Measurements from ENCODE around the gene UBC. TPM values are rescaled to one million over a fixed set of nuclear protein-coding genes. Genes with fewer than 3 reads are reported as not detected.

The UBC gene
- total and polyA plus RNA-seq, 9 of the 15 experiments (the other 6 are each of a cell fraction or from before 2014, with no cell fraction given): 533 to 1,153 (median 813) TPM

- TF ChIP-seq ZNF232 (CRISPR knock-in tag; IDR thresholded peaks at IDR 0.05) (no peak), TFAM (CRISPR knock-in tag; conservative IDR thresholded peaks at IDR 0.05) (no peak), RCOR1 (IDR thresholded peaks at IDR 0.05; ENCODE audit: borderline replicate concordance in 1 of 2, low read depth in 2 of 2, low read length in 2 of 2) (peak in 1 of 2 experiments; percentile 94; a peak in 3 of 4 replicates), CHD2 (IDR thresholded peaks at IDR 0.05; ENCODE audit: low read depth, low read length) (no peak), SIN3B (IDR thresholded peaks at IDR 0.05; ENCODE audit: low read depth) (no peak), TARDBP (IDR thresholded peaks at IDR 0.05) (no peak), YBX1 (IDR thresholded peaks at IDR 0.05) (no peak), HOMEZ (CRISPR knock-in tag; IDR thresholded peaks at IDR 0.05) (no peak), HNRNPL (IDR thresholded peaks at IDR 0.05; ENCODE audit: low read depth, low read length) (no peak), SNRNP70 (optimal IDR thresholded peaks at IDR 0.05; ENCODE audit: low read depth, low read length) (no peak), ZNF398 (CRISPR knock-in tag; IDR thresholded peaks at IDR 0.05) (no peak), ZBTB33 (CRISPR knock-in tag; IDR thresholded peaks at IDR 0.05) (no peak), ZNF197 (CRISPR knock-in tag; IDR thresholded peaks at IDR 0.05; ENCODE audit: low read depth) (no peak; the same call in 1 of the 2 replicates), ZNF707 (CRISPR knock-in tag; conservative IDR thresholded peaks at IDR 0.05) (no peak), FUS (optimal IDR thresholded peaks at IDR 0.05; ENCODE audit: low read depth, low read length) (no peak), SIRT6 (IDR thresholded peaks at IDR 0.05; ENCODE audit: low read depth, low read length) (no peak), XRCC4 (IDR thresholded peaks at IDR 0.05; ENCODE audit: extremely low read depth, insufficient read depth, insufficient read length) (no peak), NUFIP1 (IDR thresholded peaks at IDR 0.05; ENCODE audit: partially characterized antibody) (no peak), IRF1 (CRISPR knock-in tag; IDR thresholded peaks at IDR 0.05; ENCODE audit: borderline replicate concordance) (no peak), MED1 (CRISPR knock-in tag; IDR thresholded peaks at IDR 0.05; ENCODE audit: borderline replicate concordance) (no peak), GATAD2A (IDR thresholded peaks at IDR 0.05) (no peak), CSDE1 (IDR thresholded peaks at IDR 0.05) (no peak), TCF7 (IDR thresholded peaks at IDR 0.05; ENCODE audit: borderline replicate concordance) (no peak), NCOA2 (IDR thresholded peaks at IDR 0.05; ENCODE audit: partially characterized antibody in 2 of 2) (no peak), BDP1 (IDR thresholded peaks at IDR 0.05; ENCODE audit: insufficient read depth, insufficient read length) (no peak)
Observed at GRCh38 chr12:124916374-124917134, 2.1 kb upstream of the UBC start (continued).

All from K562 (cell line).